OCI-LY3 (cell line): Measurements from ENCODE around the gene PTPRA.

Experiments
- CTCF ChIP-seq: fragments of 200-600, 300-600 bp; sonication (generic); IDR thresholded peaks from 2 replicates; pipeline ENCODE4 v1.5.1; 2014; ENCODE audit warnings: antibody characterized with exemption, low read length, low read depth
- EZH2phosphoT487 ChIP-seq: fragments of 200-600 bp; shearing (Covaris generic); IDR thresholded peaks from 2 replicates; pipeline ENCODE4 v1.6.1; 2018; ENCODE audit warnings: antibody characterized with exemption, mixed run types, low read depth

GRCh38 chr20:2917266-2917665 is 44.0 kb downstream of the PTPRA start:
- TF ChIP-seq CTCF (no peak), EZH2phosphoT487 (no peak)
